GM23338 (cell line): ENCODE data around the gene DACH2.

ENCODE experiments used
- CTCF ChIP-seq, 2 experiments: fragments of 200-600 bp in 1 of 2; sonication (generic) in 1 of 2; conservative IDR thresholded peaks; 2 replicates each; pipeline versions ENCODE4 v1.5.1 to v1.6.1; 2016 to 2017; ENCODE audit warnings: antibody characterized with exemption in 2 of 2, low read depth in 2 of 2, mild to moderate bottlenecking in 2 of 2, moderate library complexity in 1 of 2
- EZH2 ChIP-seq: fragments of 200-600 bp; sonication (generic); IDR thresholded peaks from one replicate; pipeline ENCODE4 v1.8.0; 2017; ENCODE audit warnings: antibody characterized with exemption, mild to moderate bottlenecking, low read depth; ENCODE audit not compliant: unreplicated experiment
- ZNF114 ChIP-seq: fragments of 250-450 bp; sonication (Bioruptor Pico); IDR thresholded peaks from 2 replicates; pipeline ENCODE4 v1.5.0; 2020; ENCODE audit warnings: mild to moderate bottlenecking, moderate library complexity
- ZNF462 ChIP-seq: fragments of 250-450 bp; sonication (Bioruptor Pico); IDR thresholded peaks from 2 replicates; pipeline ENCODE4 v1.5.0; 2020; ENCODE audit warnings: mild to moderate bottlenecking, moderate library complexity

GRCh38 chrX:86349115-86349514 is 200.9 kb downstream of the DACH2 start:
- no peak for TF ChIP-seq CTCF (conservative IDR thresholded peaks at IDR 0.05; ENCODE audit: low read depth in 2 of 2)
- no peak for TF ChIP-seq ZNF462 (CRISPR knock-in tag)
- TF ChIP-seq EZH2: no peak
- no peak for TF ChIP-seq ZNF114 (CRISPR knock-in tag)
